Large intestine (tissue), 3 donors: Measurements from ENCODE around the gene CABLES2. TPM values are rescaled to one million over a fixed set of nuclear protein-coding genes. Genes with fewer than 3 reads are reported as not detected.

Experiments used
- DNase-seq, 2 donors: peaks; one replicate each; pipeline versions ENCODE4 v3.0.0 to v3.0.0-alpha.2; 2013
- H3K27ac ChIP-seq: one replicate; pipeline ENCODE4 v1.5.1; 2013; ENCODE audit warnings: low read length
- H3K27me3 ChIP-seq: 2 replicates; pipeline ENCODE4 v1.6.1; 2013; ENCODE audit warnings: low read length; ENCODE audit not compliant: control insufficient read depth, insufficient read depth
- H3K36me3 ChIP-seq: 2 replicates; pipeline ENCODE4 v1.6.1; 2013; ENCODE audit warnings: low read length; ENCODE audit not compliant: control insufficient read depth, insufficient read depth
- H3K4me1 ChIP-seq: one replicate; pipeline ENCODE4 v1.6.1; 2013; ENCODE audit warnings: low read length; ENCODE audit not compliant: control insufficient read depth, insufficient read depth
- H3K4me3 ChIP-seq: one replicate; pipeline ENCODE4 v1.5.1; 2013; ENCODE audit warnings: low read length
- H3K9me3 ChIP-seq: one replicate; pipeline ENCODE4 v1.6.1; 2013; ENCODE audit warnings: mild to moderate bottlenecking, low read depth, low read length, moderate library complexity; ENCODE audit not compliant: control insufficient read depth
- WGBS: methylation state at CpG from one replicate; pipeline ENCODE4 v1.1.5; 2013; ENCODE audit warnings: low lambda C conversion rate; ENCODE audit not compliant: insufficient coverage; 5-methylcytosine and 5-hydroxymethylcytosine counted together
- polyA plus RNA-seq: library from polyadenylated mRNA; unstranded; fragments of 120-200 nt; gene quantifications from one replicate; pipeline ENCODE4 v1.2.1, GENCODE V29; 2013

Gene CABLES2
- polyA plus RNA-seq, 1 donor: 7.1 TPM

- WGBS: no CpG with 5 or more reads among the region's 24 CpGs
- H3K4me1 ChIP-seq: peaks cover 4% of the 10 kb centered on the region
- H3K27me3 ChIP-seq: no peaks in the 10 kb centered on the region
- DNase-seq: no peak
- H3K36me3 ChIP-seq: peaks cover 54% of the 10 kb centered on the region
- H3K4me3 ChIP-seq: no peak overlapping the region
- peaks cover 5% of the 10 kb centered on the region for H3K9me3 ChIP-seq
- H3K27ac ChIP-seq: no peak overlapping the region
These were observed 13.3 kb downstream of the CABLES2 start for GRCh38 chr20:62393830-62394229.

GRCh38 chr20:62393335-62393665 is 13.8 kb downstream of the CABLES2 start:
- peaks cover 5% of the 10 kb centered on the region for H3K9me3 ChIP-seq
- H3K27me3 ChIP-seq: no peaks in the 10 kb centered on the region
- peaks cover 9% of the 10 kb centered on the region for H3K4me1 ChIP-seq
- peaks cover 60% of the 10 kb centered on the region for H3K36me3 ChIP-seq
- WGBS: no CpG with 5 or more reads among the region's 12 CpGs
- DNase-seq: no peak
- no peak overlapping the region for H3K27ac ChIP-seq
- H3K4me3 ChIP-seq: no peak overlapping the region

- Histone ChIP-seq H3K27me3 (no peaks in the 10 kb centered on the region), H3K9me3 (peaks cover 1% of the 10 kb centered on the region), H3K4me3 (no peak overlapping the region), H3K27ac (no peak overlapping the region), H3K4me1 (peaks cover 14% of the 10 kb centered on the region), H3K36me3 (peaks cover 65% of the 10 kb centered on the region)
- no peak for DNase-seq
- WGBS: no CpG with 5 or more reads among the region's 21 CpGs
These were observed 14.3 kb downstream of the CABLES2 start for GRCh38 chr20:62392621-62393334.

- Histone ChIP-seq H3K36me3 (peaks cover 65% of the 10 kb centered on the region), H3K27me3 (no peaks in the 10 kb centered on the region), H3K9me3 (no peaks in the 10 kb centered on the region), H3K4me1 (peaks cover 16% of the 10 kb centered on the region), H3K4me3 (no peak overlapping the region), H3K27ac (no peak overlapping the region)
- no peak for DNase-seq
- WGBS: 100% methylated on average over 1 of the region's 10 CpGs
These were observed 15.0 kb downstream of the CABLES2 start for GRCh38 chr20:62392077-62392418.

- peaks cover 65% of the 10 kb centered on the region for H3K36me3 ChIP-seq
- no peaks in the 10 kb centered on the region for H3K27me3 ChIP-seq
- no peak for DNase-seq
- H3K4me1 ChIP-seq: peaks cover 16% of the 10 kb centered on the region
- WGBS: 100% methylated on average over 2 of the region's 44 CpGs
- no peaks in the 10 kb centered on the region for H3K9me3 ChIP-seq
- H3K4me3 ChIP-seq: no peak overlapping the region
- no peak overlapping the region for H3K27ac ChIP-seq
These were observed 15.7 kb downstream of the CABLES2 start for GRCh38 chr20:62391165-62392076.

GRCh38 chr20:62390317-62391164 is 16.5 kb downstream of the CABLES2 start:
- Histone ChIP-seq H3K27ac (no peak overlapping the region), H3K4me1 (peaks cover 16% of the 10 kb centered on the region), H3K9me3 (no peaks in the 10 kb centered on the region), H3K36me3 (peaks cover 64% of the 10 kb centered on the region), H3K27me3 (no peaks in the 10 kb centered on the region), H3K4me3 (no peak overlapping the region)
- DNase-seq: no peak
- WGBS: no CpG with 5 or more reads among the region's 29 CpGs

- 100% methylated on average over 1 of the region's 5 CpGs for WGBS
- Histone ChIP-seq H3K27ac (no peak overlapping the region), H3K9me3 (no peaks in the 10 kb centered on the region), H3K36me3 (peaks cover 58% of the 10 kb centered on the region), H3K4me1 (peaks cover 16% of the 10 kb centered on the region), H3K27me3 (no peaks in the 10 kb centered on the region), H3K4me3 (no peak overlapping the region)
- DNase-seq: no peak
These were observed 17.4 kb downstream of the CABLES2 start for GRCh38 chr20:62389601-62390087.

GRCh38 chr20:62388839-62389600 is 18.1 kb downstream of the CABLES2 start:
- WGBS: no CpG with 5 or more reads among the region's 11 CpGs
- no peak overlapping the region for H3K27ac ChIP-seq
- H3K4me3 ChIP-seq: no peak overlapping the region
- peak in 1 of 2 donors; percentile 67 for DNase-seq
- no peaks in the 10 kb centered on the region for H3K27me3 ChIP-seq
- H3K9me3 ChIP-seq: no peaks in the 10 kb centered on the region
- H3K4me1 ChIP-seq: peaks cover 16% of the 10 kb centered on the region
- H3K36me3 ChIP-seq: peaks cover 54% of the 10 kb centered on the region

- Histone ChIP-seq H3K27ac (peak overlapping the region; percentile 15), H3K4me1 (peaks cover 16% of the 10 kb centered on the region), H3K4me3 (peak overlapping the region; percentile 80), H3K27me3 (no peaks in the 10 kb centered on the region), H3K9me3 (no peaks in the 10 kb centered on the region), H3K36me3 (peaks cover 45% of the 10 kb centered on the region)
- no CpG with 5 or more reads among the region's 20 CpGs for WGBS
- DNase-seq: no peak
These were observed 19.0 kb downstream of the CABLES2 start for GRCh38 chr20:62387933-62388635.
